MM.1S (cell line): ENCODE measurements around the gene SLC25A46.

ENCODE experiments used
- DNase-seq: peaks from one replicate; pipeline ENCODE4 v3.0.0-alpha.2; 2015
- H2AFZ ChIP-seq: fragments of 300-600 bp; sonication (generic); 2 replicates; pipeline ENCODE4 v1.6.0; 2016; ENCODE audit warnings: antibody characterized with exemption, low read length
- H3F3A ChIP-seq: fragments of 300-600 bp; sonication (generic); 2 replicates; pipeline ENCODE4 v1.6.1; 2016; ENCODE audit warnings: mild to moderate bottlenecking, antibody characterized with exemption, low read length, moderate library complexity, mixed read lengths; ENCODE audit not compliant: insufficient read depth
- H3K27ac ChIP-seq: fragments of 300-600 bp; sonication (generic); 2 replicates; pipeline ENCODE4 v1.5.1; 2016; ENCODE audit warnings: mild to moderate bottlenecking, low read length
- H3K27me3 ChIP-seq: fragments of 300-600 bp; sonication (generic); replicated peaks from 2 replicates; pipeline ENCODE4 v1.6.0; 2016; ENCODE audit warnings: low read length; ENCODE audit not compliant: insufficient read depth
- H3K36me3 ChIP-seq: fragments of 300-600 bp; sonication (generic); replicated peaks from 2 replicates; pipeline ENCODE4 v1.6.1; 2016; ENCODE audit warnings: mild to moderate bottlenecking, low read length, mixed read lengths; ENCODE audit not compliant: insufficient read depth
- H3K4me1 ChIP-seq: fragments of 300-600 bp; sonication (generic); 2 replicates; pipeline ENCODE4 v1.6.1; 2016; ENCODE audit warnings: low read length, mixed read lengths
- H3K4me2 ChIP-seq: fragments of 300-600 bp; sonication (generic); 2 replicates; pipeline ENCODE4 v1.6.0; 2016; ENCODE audit warnings: low read depth, low read length
- H3K4me3 ChIP-seq: fragments of 300-600 bp; sonication (generic); 2 replicates; pipeline ENCODE4 v1.5.1; 2016; ENCODE audit warnings: low read length, mixed read lengths
- H3K79me2 ChIP-seq: fragments of 300-600 bp; sonication (generic); 2 replicates; pipeline ENCODE4 v1.6.1; 2016; ENCODE audit warnings: mixed run types, low read length, mixed read lengths
- H3K9ac ChIP-seq: fragments of 300-600 bp; sonication (generic); 2 replicates; pipeline ENCODE4 v1.6.1; 2016; ENCODE audit warnings: low read length, mixed read lengths
- H3K9me2 ChIP-seq: fragments of 300-600 bp; sonication (generic); replicated peaks from 2 replicates; pipeline ENCODE4 v1.6.1; 2016; ENCODE audit warnings: mild to moderate bottlenecking, low read length, mixed read lengths; ENCODE audit not compliant: insufficient read depth
- H3K9me3 ChIP-seq: fragments of 300-600 bp; sonication (generic); replicated peaks from 2 replicates; pipeline ENCODE4 v1.6.1; 2016; ENCODE audit warnings: mild to moderate bottlenecking, low read length, mixed read lengths; ENCODE audit not compliant: insufficient read depth
- H4K20me1 ChIP-seq: fragments of 300-600 bp; sonication (generic); 2 replicates; pipeline ENCODE4 v1.6.1; 2016; ENCODE audit warnings: mild to moderate bottlenecking, low read length, moderate library complexity, mixed read lengths; ENCODE audit not compliant: insufficient read depth
- EZH2 ChIP-seq: fragments of 300-600 bp; sonication (generic); optimal IDR thresholded peaks from 2 replicates; pipeline ENCODE3; 2017; ENCODE audit warnings: low read depth, mild to moderate bottlenecking, antibody characterized with exemption, low read length, mixed read lengths
- EZH2phosphoT487 ChIP-seq: fragments of 300-600 bp; sonication (generic); IDR thresholded peaks from 2 replicates; pipeline ENCODE4 v1.6.1; 2018; ENCODE audit warnings: antibody characterized with exemption, low read length
- TF ChIP-seq, protein P1 (sequence below): fragments of 300-600 bp; sonication (generic); IDR thresholded peaks from 2 replicates; pipeline ENCODE4 v1.5.1; 2016; ENCODE audit warnings: antibody characterized with exemption, low read length, mixed read lengths

Gene SLC25A46

GRCh38 chr5:110757118-110757729 lies 18.4 kb downstream of the SLC25A46 start:
- no peak overlapping the region for H3K4me3 ChIP-seq
- peaks cover 9% of the 10 kb centered on the region; the same call in 1 of the 2 replicates for H3F3A ChIP-seq
- H3K9me3 ChIP-seq: no peaks in the 10 kb centered on the region
- no peak overlapping the region for H3K4me2 ChIP-seq
- peak; percentile 47 for DNase-seq
- H3K9me2 ChIP-seq: no peaks in the 10 kb centered on the region
- H3K27me3 ChIP-seq: no peaks in the 10 kb centered on the region
- no peak for TF ChIP-seq EZH2
- TF ChIP-seq, protein P1, sequence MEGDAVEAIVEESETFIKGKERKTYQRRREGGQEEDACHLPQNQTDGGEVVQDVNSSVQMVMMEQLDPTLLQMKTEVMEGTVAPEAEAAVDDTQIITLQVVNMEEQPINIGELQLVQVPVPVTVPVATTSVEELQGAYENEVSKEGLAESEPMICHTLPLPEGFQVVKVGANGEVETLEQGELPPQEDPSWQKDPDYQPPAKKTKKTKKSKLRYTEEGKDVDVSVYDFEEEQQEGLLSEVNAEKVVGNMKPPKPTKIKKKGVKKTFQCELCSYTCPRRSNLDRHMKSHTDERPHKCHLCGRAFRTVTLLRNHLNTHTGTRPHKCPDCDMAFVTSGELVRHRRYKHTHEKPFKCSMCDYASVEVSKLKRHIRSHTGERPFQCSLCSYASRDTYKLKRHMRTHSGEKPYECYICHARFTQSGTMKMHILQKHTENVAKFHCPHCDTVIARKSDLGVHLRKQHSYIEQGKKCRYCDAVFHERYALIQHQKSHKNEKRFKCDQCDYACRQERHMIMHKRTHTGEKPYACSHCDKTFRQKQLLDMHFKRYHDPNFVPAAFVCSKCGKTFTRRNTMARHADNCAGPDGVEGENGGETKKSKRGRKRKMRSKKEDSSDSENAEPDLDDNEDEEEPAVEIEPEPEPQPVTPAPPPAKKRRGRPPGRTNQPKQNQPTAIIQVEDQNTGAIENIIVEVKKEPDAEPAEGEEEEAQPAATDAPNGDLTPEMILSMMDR: peak; percentile 70
- TF ChIP-seq EZH2phosphoT487: no peak
- H3K36me3 ChIP-seq: peaks cover 3% of the 10 kb centered on the region; the same call in 1 of the 2 replicates
- H3K27ac ChIP-seq: no peak overlapping the region
- no peak overlapping the region for H2AFZ ChIP-seq
- H4K20me1 ChIP-seq: no peaks in the 10 kb centered on the region
- no peak overlapping the region for H3K9ac ChIP-seq
- peaks cover 15% of the 10 kb centered on the region for H3K4me1 ChIP-seq
- H3K79me2 ChIP-seq: peaks cover 17% of the 10 kb centered on the region

GRCh38 chr5:110760158-110760557 lies 21.4 kb downstream of the SLC25A46 start:
- Histone ChIP-seq H2AFZ (no peak overlapping the region), H3K36me3 (peaks cover 4% of the 10 kb centered on the region; the same call in 1 of the 2 replicates), H3K27me3 (no peaks in the 10 kb centered on the region), H3K4me2 (no peak overlapping the region), H3K9ac (no peak overlapping the region), H3K4me3 (no peak overlapping the region), H4K20me1 (no peaks in the 10 kb centered on the region), H3K4me1 (no peaks in the 10 kb centered on the region), H3K27ac (no peak overlapping the region), H3K9me2 (no peaks in the 10 kb centered on the region), H3K9me3 (no peaks in the 10 kb centered on the region), H3F3A (no peaks in the 10 kb centered on the region), H3K79me2 (no peaks in the 10 kb centered on the region)
- TF ChIP-seq EZH2 (no peak), EZH2phosphoT487 (no peak)
- TF ChIP-seq, protein P1: no peak
- no peak for DNase-seq

DNA sequence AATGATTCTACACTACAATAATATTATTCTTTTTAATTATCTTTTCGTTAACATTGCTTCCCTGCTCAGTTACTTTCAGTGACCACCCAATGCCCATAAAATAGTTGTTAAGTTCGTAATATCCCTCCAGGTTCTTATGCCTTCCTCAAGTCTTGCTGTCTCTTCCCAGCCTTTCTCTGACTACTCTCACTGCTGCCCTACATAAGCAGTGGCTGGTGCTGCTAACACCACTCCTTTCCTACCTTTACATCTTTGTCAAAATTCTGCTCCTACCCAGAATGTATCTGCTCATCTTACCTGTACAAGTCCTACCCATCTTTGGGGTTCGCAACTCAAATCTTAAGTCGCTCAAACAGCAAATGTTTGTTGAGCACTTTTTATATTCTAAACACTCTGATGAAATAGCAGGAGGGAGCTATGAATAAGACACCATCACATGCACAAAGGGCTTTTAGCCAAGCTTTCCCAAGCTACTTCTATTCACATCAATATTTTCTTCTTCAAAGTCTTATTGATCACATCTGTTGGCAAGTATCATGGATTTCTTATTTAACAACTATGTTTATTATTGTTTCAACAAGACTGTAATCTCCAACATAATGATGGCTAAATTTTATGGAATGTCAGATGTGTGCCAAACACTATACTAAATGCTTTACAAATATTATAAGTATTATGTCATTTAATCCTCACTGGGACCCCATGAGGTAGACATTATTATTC lies 29.5 kb downstream of the SLC25A46 start:
- Histone ChIP-seq H3K4me2 (no peak overlapping the region), H2AFZ (no peak overlapping the region), H4K20me1 (no peaks in the 10 kb centered on the region), H3K4me3 (no peak overlapping the region), H3K9me3 (no peaks in the 10 kb centered on the region), H3K79me2 (no peaks in the 10 kb centered on the region), H3K9ac (no peak overlapping the region), H3K27me3 (no peaks in the 10 kb centered on the region), H3K27ac (no peak overlapping the region), H3K9me2 (no peaks in the 10 kb centered on the region), H3K36me3 (no peaks in the 10 kb centered on the region), H3F3A (no peaks in the 10 kb centered on the region), H3K4me1 (peaks cover 7% of the 10 kb centered on the region; the same call in 1 of the 2 replicates)
- no peak for DNase-seq
- TF ChIP-seq, protein P1: no peak
- TF ChIP-seq EZH2phosphoT487 (no peak), EZH2 (no peak)
